Activated CD4-positive, alpha-beta T cell treated with anti-CD3 and anti-CD28 coated beads for 36 hours (primary cell): ENCODE data around the gene SFN. TPM values are rescaled to one million over a fixed set of nuclear protein-coding genes. Genes with fewer than 3 reads are reported as not detected.

Experiments
- ATAC-seq: fragments of 200-7000 bp; cut with Tn5 transposase; one replicate; pipeline ENCODE4 v1.10.0; 2021; ENCODE audit warnings: mild to moderate bottlenecking, moderate library complexity
- CTCF ChIA-PET: fragments of 350-600 bp; sonication (Branson Sonifier 250); formaldehyde crosslinking; loops from one replicate; lab custom pipeline; 2021; ENCODE audit warnings: antibody characterized with exemption; lab: Charles Lee
- POLR2A ChIA-PET: fragments of 350-600 bp; sonication (Branson Sonifier 250); formaldehyde crosslinking; loops from one replicate; lab custom pipeline; 2021; ENCODE audit warnings: antibody characterized with exemption, inconsistent platforms; lab: Charles Lee
- DNase-seq: peaks from one replicate; pipeline ENCODE4 v3.0.0-alpha.2; 2020
- H3K27ac Mint-ChIP-seq: one replicate; pipeline ENCODE4 v1.8.0; 2021; ENCODE audit warnings: mixed read lengths
- H3K27me3 Mint-ChIP-seq: one replicate; pipeline ENCODE4 v1.8.0; 2021; ENCODE audit warnings: mixed read lengths
- H3K36me3 Mint-ChIP-seq: one replicate; pipeline ENCODE4 v1.8.0; 2021; ENCODE audit warnings: low read depth, mixed read lengths
- H3K4me1 Mint-ChIP-seq: one replicate; pipeline ENCODE4 v1.8.0; 2021; ENCODE audit warnings: mixed read lengths
- H3K4me3 Mint-ChIP-seq: one replicate; pipeline ENCODE4 v1.8.0; 2021; ENCODE audit warnings: mild to moderate bottlenecking, moderate library complexity, mixed read lengths
- H3K9me3 Mint-ChIP-seq: one replicate; pipeline ENCODE4 v1.8.0; 2021; ENCODE audit warnings: low read depth, mixed read lengths
- intact Hi-C, 2 experiments: fragments of 100-400 bp; cut with DNase I in 1 of 2; cut with micrococcal nuclease in 1 of 2; formaldehyde crosslinking; loops; one replicate each; pipeline versions ENCODE4 v1.14.2 to v1.15.1; 2022 to 2024; cut with DNase I, micrococcal nuclease
- total RNA-seq, 2 experiments: library from RNA; stranded (reverse); gene quantifications; one replicate each; pipeline ENCODE4 v1.2.3, GENCODE V29; 2021

The SFN gene
- total RNA-seq, 2 experiments from 2014 or later = 0.87 to 1.1 TPM

DNA sequence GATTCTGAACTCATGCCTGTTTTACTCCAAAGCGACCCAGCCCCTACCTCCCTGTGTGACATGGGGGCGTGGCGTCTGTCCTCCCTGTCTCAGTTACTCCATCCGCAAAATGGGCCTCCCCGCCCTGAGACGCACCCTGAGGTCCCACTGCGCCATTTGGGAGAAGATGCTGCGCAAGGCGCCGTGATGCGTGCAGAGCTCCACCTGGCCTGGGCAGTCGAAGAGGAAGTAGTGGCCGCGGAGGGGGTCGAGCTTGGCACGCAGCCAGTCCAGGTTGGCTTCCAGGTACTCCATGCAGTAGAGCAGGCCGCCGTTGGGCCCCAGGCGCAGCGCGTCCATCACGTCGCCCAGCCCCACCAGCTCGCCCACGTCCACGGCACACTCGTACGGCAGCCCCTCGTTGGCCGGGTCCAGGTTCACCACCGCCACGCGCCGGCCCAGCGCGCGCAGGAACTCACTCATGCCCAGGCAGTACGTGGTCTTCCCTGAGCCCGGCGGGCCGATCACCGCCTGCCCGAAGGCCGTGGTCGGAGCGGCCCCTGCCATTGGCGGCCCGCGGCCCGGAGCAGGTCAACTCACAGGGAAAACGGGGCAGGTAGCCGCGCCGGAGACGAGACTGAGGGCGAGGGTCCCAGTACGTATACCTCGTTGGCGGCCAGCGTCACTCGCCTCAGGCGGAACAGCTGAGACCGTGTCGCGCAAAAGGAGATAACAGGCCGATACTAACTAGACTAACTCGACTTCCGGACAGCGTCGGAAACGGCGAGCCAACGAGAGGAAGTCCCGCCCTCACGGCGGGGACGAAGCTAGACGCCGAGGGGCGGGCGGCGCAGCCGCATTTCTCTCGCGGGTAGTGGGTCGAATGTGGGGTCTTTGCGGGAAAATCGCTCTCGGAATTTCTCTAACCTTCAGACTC, 26.9 kb downstream of the SFN start, which contains the start of gene GPN2:
TSS of gene GPN2 (minus strand) at position 733 of the 916 bp plus-strand sequence. CDS start at position 546, 187 bp downstream.
- Mint-ChIP-seq H3K9me3 (no peaks in the 10 kb centered on the region), H3K27ac (peak within 1 kb of the TSS; percentile 91), H3K4me1 (peaks cover 22% of the 10 kb centered on the region), H3K4me3 (peak within 1 kb of the TSS; percentile 92), H3K36me3 (peaks cover 44% of the 10 kb centered on the region), H3K27me3 (no peaks in the 10 kb centered on the region)
- ChIA-PET CTCF (interaction anchor here (0.6 to 2.4 kb wide), 13 partner anchors 8 to 305 kb away, joined by 3 to 20 read pairs (median 3); partner anchors contain the start of gene GPATCH3), POLR2A (interaction anchor here (0.5 to 2.6 kb wide), 14 partner anchors 10 to 1358 kb away, joined by 3 to 20 read pairs (median 4); partner anchors contain the start of genes DHDDS, GPATCH3 and NUDC)
- DNase-seq = peak; percentile 86
- ATAC-seq = peak; percentile 97
- intact Hi-C loops = loop anchor here (1.0 to 2.0 kb wide), 5 partner anchors 10 to 265 kb away; partner anchors contain the start of genes GPATCH3 (in 2 of the 2), NUDC (in 2 of the 2) and SLC9A1 (in 1 of the 2)

DNA sequence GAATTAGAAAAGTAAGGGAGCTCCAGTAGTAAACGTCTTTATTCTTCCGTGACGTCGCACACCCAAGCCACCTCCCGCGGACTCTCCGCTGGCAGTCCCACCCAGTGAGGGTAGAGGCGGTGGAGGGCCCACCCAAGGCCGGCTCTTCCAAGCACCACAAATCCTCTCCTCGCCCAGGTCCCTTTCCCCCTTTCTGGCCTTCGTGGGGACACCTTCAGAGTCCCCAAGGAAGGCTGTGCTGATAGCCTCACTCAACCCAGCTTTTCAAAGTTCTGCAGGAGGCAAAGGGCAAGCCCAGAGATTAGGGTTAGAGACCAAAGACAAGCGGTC, 27.5 kb downstream of the SFN start:
- H3K4me1 Mint-ChIP-seq = peaks cover 22% of the 10 kb centered on the region
- no peak for DNase-seq
- H3K36me3 Mint-ChIP-seq = peaks cover 39% of the 10 kb centered on the region
- no peaks in the 10 kb centered on the region for H3K9me3 Mint-ChIP-seq
- CTCF ChIA-PET = interaction anchor here (0.6 to 2.4 kb wide), 11 partner anchors 8 to 306 kb away, joined by 3 to 20 read pairs (median 3); partner anchors contain the start of gene GPATCH3
- POLR2A ChIA-PET = interaction anchor here (0.5 to 2.6 kb wide), 14 partner anchors 10 to 1934 kb away, joined by 3 to 20 read pairs (median 4); partner anchors contain the start of genes DHDDS, GPATCH3 and NUDC
- H3K27me3 Mint-ChIP-seq = no peaks in the 10 kb centered on the region
- H3K4me3 Mint-ChIP-seq = peak overlapping the region; percentile 92
- peak; percentile 20 for ATAC-seq
- intact Hi-C loops = loop anchor here (1.0 to 2.0 kb wide), 5 partner anchors 10 to 265 kb away; partner anchors contain the start of genes GPATCH3 (in 2 of the 2), NUDC (in 2 of the 2) and SLC9A1 (in 1 of the 2)
- H3K27ac Mint-ChIP-seq = peak overlapping the region; percentile 91

DNA sequence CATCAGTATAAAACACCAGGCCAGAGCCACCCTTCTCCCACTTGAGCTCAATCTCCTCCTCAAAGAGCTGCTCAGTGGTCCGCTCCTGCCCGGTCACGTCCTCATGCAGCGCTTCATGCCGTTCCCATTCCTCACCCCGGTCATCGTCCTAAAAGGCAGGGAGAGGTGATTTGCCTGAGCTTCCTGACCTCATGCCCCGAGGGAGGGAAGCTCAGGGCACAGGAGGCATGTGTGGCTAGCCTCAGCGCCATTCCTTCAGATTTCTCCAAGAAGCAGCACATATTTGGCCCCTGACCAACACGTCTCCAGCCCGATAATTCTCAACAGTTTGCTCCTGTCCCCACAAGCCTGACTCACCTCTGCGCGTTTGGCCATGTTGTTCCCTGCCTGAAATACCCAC, 31.3 kb downstream of the SFN start:
- DNase-seq (no peak), ATAC-seq (no peak)
- intact Hi-C loops = no loop called here
- Mint-ChIP-seq H3K36me3 (peaks cover 23% of the 10 kb centered on the region), H3K9me3 (no peaks in the 10 kb centered on the region), H3K4me1 (peaks cover 13% of the 10 kb centered on the region), H3K27ac (no peak overlapping the region), H3K4me3 (no peak overlapping the region), H3K27me3 (no peaks in the 10 kb centered on the region)
- CTCF ChIA-PET = interaction anchor here (0.5 to 1.4 kb wide), 4 partner anchors 15 to 267 kb away, joined by 3 read pairs; partner anchors contain the start of gene SFN
- POLR2A ChIA-PET = no interaction called here

DNA sequence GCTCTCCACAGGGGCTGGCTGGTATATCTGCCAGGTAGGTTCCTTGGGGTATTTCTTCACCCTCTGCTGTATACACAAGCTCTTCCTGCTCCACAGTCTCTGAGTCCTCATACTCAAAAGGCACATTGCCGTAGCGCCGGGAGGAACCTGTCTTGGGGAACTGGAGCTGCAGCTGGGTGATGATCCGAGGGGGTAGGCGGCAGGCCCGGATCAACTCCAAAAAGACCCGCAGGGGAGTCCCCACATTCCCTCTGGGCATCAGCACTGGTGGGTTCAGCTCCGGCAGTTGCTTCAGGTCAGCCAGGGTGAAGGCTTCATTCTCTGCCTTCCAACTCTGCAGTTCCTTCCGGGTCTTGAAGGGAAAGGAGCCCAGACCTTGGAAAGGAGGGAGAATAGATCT, 34.4 kb downstream of the SFN start:
- Mint-ChIP-seq H3K9me3 (no peaks in the 10 kb centered on the region), H3K4me3 (no peak overlapping the region), H3K27me3 (no peaks in the 10 kb centered on the region), H3K4me1 (peaks cover 17% of the 10 kb centered on the region), H3K27ac (no peak overlapping the region), H3K36me3 (peaks cover 20% of the 10 kb centered on the region)
- intact Hi-C loops = no loop called here
- POLR2A ChIA-PET = interaction anchor here (0.6 to 0.7 kb wide), 3 partner anchors 204 to 478 kb away, joined by 3 to 6 read pairs (median 5); no protein-coding TSS in a partner anchor
- ATAC-seq = no peak
- CTCF ChIA-PET = interaction anchor here (0.7 to 1.5 kb wide), 3 partner anchors 7 to 407 kb away, joined by 3 to 11 read pairs (median 3); partner anchors contain the start of gene GPN2
- no peak for DNase-seq

DNA sequence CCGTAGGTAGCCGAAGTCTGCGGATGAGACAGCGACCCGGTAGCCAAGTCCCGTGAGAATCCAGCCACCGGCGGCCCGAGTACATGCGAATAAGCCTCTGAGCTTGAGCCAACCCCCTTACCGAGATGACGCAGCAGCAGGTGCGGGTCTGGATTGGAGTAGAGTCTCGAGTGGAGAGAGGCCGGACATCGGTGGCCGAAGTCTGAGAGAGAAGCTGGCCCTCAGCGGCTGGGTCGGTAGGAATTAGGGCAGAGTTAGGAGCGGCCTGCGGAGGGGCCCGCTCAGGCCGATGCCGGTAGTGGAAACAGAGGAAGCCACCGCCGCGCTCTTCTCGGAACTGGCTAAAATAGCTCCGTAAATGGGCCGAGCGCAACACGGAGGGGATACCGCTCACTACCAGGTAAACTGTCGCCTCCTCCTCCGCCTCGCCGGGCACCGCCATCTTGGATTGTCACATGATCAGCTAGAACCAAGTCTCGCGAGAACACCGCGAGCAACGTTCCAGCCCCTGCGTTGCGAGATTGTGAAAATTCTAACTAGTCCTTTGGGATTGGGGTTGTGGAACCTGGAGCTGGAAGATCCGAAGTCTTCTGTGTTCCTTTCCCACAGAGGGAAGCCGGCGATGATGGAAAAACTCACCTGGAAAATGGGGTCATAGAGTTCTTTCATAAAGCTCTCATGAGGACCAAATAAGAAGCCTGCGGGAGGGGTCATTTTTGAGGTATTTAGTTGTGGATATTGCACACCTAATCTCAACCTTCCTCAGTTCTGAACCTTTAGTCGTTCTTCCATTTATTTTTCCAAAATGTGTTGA, 37.3 kb downstream of the SFN start, which contains the start of gene GPATCH3:
TSS of gene GPATCH3 (minus strand) at position 467 of the 814 bp plus-strand sequence. CDS start at position 442, 25 bp downstream.
- CTCF ChIA-PET = interaction anchor here (0.6 to 3.2 kb wide), 10 partner anchors 10 to 683 kb away, joined by 3 to 20 read pairs (median 4); partner anchors contain the start of genes GPN2 and NUDC
- intact Hi-C loops = loop anchor here (1.0 to 2.0 kb wide), 6 partner anchors 10 to 399 kb away; partner anchors contain the start of genes GPN2 (in 2 of the 2), NUDC (in 2 of the 2) and WDTC1 (in 1 of the 2)
- Mint-ChIP-seq H3K27me3 (no peaks in the 10 kb centered on the region), H3K4me3 (peak within 1 kb of the TSS; percentile 94), H3K27ac (peak within 1 kb of the TSS; percentile 100), H3K36me3 (peaks cover 5% of the 10 kb centered on the region), H3K4me1 (peaks cover 17% of the 10 kb centered on the region), H3K9me3 (no peaks in the 10 kb centered on the region)
- POLR2A ChIA-PET = interaction anchor here (0.5 to 3.3 kb wide), 12 partner anchors 10 to 1747 kb away, joined by 3 to 18 read pairs (median 4); partner anchors contain the start of genes GPN2 and NUDC
- DNase-seq = peak; percentile 95
- ATAC-seq = peak; percentile 93

DNA sequence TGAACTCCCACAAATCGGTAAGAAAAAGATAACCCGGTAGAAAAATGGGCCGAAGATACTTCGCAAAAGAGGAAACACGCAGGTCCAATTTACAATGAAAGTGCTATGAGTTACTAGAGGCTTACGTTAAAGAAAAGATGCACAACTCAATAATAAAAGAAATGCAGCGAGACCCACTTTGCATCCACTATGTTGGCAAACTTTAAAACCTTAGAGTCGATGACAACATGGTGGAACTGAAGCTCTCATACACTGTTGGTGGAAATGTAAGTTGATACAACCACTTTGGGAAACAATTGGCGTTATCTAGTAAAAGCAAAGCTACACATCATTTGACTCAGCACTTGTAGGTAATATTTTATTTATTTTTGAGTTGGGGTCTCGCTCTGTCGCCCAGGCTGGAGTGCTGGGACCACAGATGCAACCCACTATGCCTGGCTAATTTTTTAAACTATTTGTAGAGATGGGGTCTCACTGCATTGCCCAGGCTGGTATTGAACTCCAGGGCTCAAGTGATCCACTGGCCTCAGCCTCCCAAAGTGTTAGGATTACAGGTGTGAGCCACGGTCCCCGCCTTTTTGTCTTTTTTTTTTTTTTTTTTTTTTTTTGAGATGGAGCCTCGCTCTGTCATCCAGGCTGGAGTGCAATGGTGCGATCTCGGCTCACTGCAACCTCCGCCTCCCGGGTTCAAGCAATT, 38.0 kb downstream of the SFN start:
- H3K27me3 Mint-ChIP-seq = no peaks in the 10 kb centered on the region
- POLR2A ChIA-PET = interaction anchor here (0.5 to 3.3 kb wide), 9 partner anchors 11 to 1746 kb away, joined by 3 to 18 read pairs (median 4); partner anchors contain the start of genes GPN2 and NUDC
- DNase-seq = no peak

DNA sequence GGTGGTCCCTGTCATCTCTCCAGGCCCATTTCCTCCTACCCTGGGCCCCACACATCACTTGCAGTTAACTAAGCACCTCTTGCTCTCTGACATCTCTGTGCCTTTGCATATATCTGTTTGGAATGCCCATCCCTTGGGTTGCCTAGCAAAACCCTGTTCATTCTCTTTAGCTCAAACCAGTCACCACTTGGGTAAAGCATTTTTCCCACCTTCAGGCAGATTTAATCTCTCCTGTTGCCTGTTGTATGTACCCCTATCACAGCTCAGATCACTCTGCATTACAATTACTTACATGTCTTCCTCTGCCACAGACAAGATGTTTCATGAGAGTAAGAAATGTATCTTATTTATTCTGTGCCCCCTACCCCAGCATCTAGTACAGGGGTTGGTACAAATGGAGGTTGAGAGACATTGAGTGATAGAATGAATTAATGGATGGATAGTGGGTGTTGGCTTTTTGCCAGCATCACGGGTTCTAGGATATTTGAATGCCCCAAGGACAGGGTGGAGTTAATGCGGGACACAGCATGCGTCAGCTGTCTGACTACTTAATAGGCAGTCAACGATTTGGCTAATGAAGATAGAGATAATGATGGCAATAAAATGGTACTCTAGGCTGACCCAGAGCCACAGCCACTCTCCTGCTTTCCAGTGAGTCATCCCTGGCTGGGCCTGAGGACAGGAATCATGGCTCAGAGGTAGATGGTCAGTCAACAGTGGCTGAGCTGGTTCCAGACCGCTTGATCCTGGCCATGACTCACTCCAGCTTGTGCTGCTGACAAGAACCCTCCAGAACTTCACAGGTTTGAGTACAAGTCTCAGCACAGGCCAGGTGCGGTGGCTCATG, 44.3 kb downstream of the SFN start:
- intact Hi-C loops = no loop called here
- Mint-ChIP-seq H3K27me3 (no peaks in the 10 kb centered on the region), H3K4me3 (no peak overlapping the region), H3K27ac (no peak overlapping the region), H3K36me3 (no peaks in the 10 kb centered on the region), H3K9me3 (no peaks in the 10 kb centered on the region), H3K4me1 (no peaks in the 10 kb centered on the region)
- CTCF ChIA-PET = interaction anchor here (0.5 to 0.8 kb wide), 2 partner anchors 119 to 396 kb away, joined by 3 read pairs; no protein-coding TSS in a partner anchor
- ATAC-seq = no peak
- no peak for DNase-seq
- POLR2A ChIA-PET = interaction anchor here (1.0 kb wide), 1 partner anchor 17 kb away, joined by 3 read pairs; the partner anchor contains the start of gene GPN2

More for the DNA sequence above, 38.0 kb downstream of the SFN start:
- ATAC-seq = no peak
- H3K36me3 Mint-ChIP-seq = peaks cover 3% of the 10 kb centered on the region
- H3K4me1 Mint-ChIP-seq = peaks cover 17% of the 10 kb centered on the region
- CTCF ChIA-PET = interaction anchor here (0.6 to 3.2 kb wide), 7 partner anchors 11 to 683 kb away, joined by 3 to 20 read pairs (median 3); partner anchors contain the start of genes GPN2 and NUDC
- H3K27ac Mint-ChIP-seq = peak overlapping the region; percentile 100
- H3K9me3 Mint-ChIP-seq = no peaks in the 10 kb centered on the region
- peak overlapping the region; percentile 94 for H3K4me3 Mint-ChIP-seq
- intact Hi-C loops = loop anchor here (1.0 to 2.0 kb wide), 6 partner anchors 11 to 400 kb away; partner anchors contain the start of genes GPN2 (in 2 of the 2), NUDC (in 2 of the 2) and WDTC1 (in 1 of the 2)

DNA sequence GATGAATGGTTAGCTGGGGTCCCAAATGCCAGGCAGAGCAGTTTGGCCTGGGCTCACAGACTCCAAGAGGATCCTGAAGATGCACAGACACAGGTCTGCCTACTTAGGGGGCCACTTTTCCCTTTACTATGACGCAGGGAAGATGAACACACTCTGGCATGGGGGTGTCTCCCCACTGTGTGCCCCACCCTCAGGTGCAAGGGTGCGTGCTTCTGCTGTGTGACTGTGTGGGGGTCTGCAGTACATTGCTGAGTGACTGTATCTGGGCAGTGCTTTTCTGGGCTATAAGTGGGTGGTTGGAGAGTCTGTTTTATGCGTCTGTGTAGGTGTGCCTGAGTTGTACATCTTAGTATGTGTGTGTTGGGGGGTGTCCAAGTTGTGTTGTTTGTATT, 47.0 kb downstream of the SFN start:
- H3K27ac Mint-ChIP-seq = no peak overlapping the region
- intact Hi-C loops = no loop called here
- ATAC-seq = no peak
- ChIA-PET POLR2A (no interaction called here), CTCF (no interaction called here)
- no peaks in the 10 kb centered on the region for H3K27me3 Mint-ChIP-seq
- DNase-seq = no peak
- no peaks in the 10 kb centered on the region for H3K9me3 Mint-ChIP-seq
- H3K4me3 Mint-ChIP-seq = no peak overlapping the region
- H3K4me1 Mint-ChIP-seq = no peaks in the 10 kb centered on the region
- no peaks in the 10 kb centered on the region for H3K36me3 Mint-ChIP-seq
